Brain pericyte (primary cell): ENCODE measurements around the gene HSD17B3.
A peak's percentile ranks its signal among the peaks of the same experiment; 100 is the strongest.
"Not testable (repeated sequence)": the region's sequence is repeated elsewhere in the genome, so short reads cannot be mapped to it uniquely, and the experiment has no call there.

Experiments
- DNase-seq: peaks from one replicate; pipeline ENCODE4 v3.0.0-alpha.2; 2012; ENCODE audit warnings: low read depth, low spot score

Gene HSD17B3

DNA sequence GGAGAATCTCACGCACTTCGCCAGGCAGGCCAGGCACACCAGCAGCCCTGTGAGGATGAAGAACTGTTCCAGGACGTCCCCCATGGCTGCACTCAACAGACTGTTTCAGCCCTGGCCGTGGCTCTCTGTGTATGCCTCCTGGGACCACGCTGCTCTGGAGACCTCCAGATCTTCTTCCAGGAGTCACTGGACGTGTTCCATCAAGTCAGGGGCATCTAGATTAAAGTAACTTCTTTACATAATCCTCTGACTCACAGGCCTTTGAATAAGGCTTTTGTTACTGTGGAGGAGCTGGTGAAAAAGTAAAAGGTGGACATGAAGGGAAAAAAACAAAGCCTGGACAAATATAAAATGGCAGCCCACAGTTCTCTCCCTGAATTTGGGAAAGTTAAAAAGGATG, at the start of gene HSD17B3:
Gene HSD17B3 (minus strand): TSS at position 156 of the 400 bp plus-strand sequence. CDS start 72 bp downstream, at position 84.
- no peak for DNase-seq

DNA sequence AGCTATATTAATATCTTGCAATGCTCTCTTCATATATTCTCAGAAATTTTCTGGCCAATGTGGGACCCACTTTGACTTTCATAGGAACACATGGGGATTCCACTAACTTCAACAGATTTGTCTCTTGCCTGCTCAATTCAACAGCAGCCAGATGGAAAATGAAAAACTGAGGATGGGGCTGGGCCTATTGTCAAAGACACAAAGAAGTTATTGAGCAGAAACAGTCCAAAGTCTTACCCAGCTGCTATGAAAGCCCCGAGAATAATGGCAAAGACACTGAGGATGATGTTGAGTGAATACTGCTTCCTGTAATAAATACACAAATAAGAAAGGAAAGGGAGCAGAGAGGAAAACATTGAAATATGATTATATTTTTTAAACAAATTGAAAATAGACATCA, 48.9 kb upstream of the HSD17B3 start:
- no peak for DNase-seq

DNA sequence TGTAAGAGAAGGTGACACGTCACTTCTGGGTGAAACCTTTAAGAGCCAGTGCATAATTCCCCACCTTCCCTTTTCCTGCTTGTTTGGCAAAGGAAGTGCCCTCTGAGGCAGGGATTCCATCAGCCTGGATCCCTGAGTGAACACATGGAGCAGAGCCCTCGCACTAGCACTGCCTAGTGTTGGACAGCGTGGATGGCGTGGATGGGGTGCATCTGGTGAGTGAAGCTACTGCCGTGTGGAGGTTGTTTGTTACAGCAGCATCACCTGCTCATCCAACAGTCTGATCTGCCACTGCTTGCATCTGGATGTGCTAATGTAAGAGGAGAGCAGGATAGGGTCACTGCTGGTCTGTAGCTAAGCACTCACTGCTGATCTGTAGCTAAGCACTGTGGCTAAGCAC, 46.3 kb upstream of the HSD17B3 start:
- no peak for DNase-seq

DNA sequence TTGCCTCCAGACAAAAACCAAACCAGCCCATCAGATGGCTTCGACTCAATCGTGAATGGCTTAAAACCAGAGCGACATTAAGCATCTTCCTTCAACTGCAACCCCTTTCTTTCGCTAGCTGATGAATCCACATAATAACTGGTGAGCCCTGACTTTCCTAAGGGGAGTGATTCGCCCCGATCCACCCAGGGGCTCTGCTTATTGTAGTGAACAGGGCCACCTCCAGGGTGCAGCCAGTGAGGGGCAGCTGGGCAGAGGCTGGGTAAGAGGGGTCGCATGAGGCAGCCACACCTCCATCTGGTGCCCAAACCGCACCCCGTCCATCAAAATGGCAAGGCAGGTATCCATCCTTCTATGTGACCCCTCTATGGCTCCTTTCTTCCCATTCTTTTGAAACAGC, 43.6 kb upstream of the HSD17B3 start:
- no peak for DNase-seq

DNA sequence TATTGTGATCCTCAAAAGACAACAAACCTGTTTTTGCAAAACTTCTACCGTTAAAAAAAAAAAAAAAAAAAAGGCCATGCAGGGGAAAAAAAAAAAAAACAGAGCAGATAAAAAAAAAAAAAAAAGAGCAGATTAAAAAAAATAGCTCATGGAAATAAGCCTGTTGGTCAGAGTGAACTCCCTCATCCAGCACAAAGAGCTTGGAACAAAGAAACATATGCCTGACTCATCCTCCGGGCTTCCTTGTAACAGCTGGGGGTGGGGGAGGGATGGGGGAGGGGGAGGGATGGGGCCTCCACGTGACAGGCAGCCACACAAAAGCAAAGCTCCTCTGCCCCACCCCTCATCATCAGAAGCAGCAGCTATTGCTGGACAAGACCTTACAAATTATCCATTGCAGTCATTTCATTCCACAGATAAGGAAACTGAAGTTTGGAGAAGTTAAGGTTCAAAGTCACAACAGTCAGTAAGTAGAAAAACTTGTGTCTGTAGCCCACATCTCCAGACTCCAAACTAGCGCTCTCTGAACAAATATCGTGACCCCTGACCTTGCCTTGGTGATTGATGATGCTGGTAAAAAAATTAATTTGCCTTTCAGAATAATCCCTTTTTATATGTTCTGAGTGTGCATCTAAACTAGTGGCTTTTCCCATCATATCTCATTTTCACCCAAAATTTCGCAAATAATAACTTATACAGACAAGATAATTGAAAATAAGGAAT, 42.6 kb upstream of the HSD17B3 start:
- peak; percentile 11 for DNase-seq

DNA sequence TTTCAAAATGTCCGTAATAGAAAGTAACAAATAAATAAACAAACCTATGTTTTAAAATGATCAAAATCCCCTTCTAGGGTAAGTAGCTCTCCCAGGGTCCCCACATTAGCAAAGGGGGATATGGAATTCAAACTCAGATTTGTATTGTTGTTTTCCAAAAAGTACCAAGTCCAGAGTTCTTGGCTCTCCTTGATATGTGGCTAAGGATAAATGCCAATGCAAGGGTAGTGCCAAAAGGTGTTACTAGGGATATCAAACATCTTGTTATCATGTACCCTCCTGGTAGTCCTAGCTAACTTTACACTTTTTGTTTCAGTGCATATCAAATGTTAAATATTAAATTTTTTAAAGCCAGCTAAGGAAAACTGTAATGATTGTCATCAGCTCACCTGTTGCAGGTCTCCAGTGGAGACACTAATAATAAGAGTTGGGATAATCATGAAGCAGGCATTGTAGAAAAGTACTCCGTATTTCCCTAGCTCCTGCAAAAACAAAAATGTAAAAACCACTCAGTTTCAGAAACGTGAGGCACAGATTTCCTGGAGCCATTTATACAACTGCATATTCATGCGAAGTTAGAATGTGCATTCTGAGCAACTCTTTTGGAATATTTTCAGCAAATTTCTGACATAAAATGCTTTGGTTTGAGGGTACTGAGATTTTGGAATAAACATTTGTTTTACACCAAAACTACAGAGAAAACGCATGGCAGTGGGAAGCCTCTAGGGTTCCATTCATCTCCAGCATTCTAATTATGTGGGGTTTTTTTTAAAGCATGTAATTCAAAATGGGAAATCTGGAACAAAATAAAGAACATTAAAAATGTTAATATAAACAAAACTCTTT, 41.8 kb upstream of the HSD17B3 start:
- DNase-seq, result no peak

DNA sequence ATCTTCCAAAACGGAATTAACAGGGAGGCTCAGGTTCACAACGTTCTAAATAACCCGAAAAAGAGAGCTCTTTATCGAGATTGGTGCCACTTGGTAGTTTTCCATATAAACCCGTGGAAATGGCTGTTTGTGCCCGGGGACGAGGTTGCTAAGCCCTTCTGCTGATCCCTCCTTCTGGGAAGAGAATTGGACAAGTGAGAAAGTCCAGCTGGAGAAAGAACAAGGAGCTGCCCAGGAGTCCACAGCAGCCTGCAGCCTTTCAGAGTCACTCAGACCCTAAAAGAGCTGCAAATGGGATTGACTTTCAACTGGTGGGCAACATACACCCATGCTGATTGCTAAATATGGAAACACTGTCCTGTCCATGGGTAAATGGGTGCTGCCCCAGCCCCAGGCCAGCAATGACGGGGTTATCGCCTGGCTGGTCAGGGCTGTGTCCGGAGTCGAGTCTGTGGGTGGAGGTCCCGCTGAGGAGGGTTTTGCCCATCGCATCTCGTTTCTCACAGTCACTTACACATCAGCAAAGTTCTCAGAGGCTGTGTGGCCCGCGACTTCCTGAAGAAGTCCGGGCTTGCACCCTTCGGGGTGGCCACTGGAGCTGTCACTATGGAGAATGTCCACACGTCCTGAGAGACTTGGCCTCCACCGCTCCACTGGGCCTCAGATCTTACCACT, 40.7 kb upstream of the HSD17B3 start:
- DNase-seq, result no peak

DNA sequence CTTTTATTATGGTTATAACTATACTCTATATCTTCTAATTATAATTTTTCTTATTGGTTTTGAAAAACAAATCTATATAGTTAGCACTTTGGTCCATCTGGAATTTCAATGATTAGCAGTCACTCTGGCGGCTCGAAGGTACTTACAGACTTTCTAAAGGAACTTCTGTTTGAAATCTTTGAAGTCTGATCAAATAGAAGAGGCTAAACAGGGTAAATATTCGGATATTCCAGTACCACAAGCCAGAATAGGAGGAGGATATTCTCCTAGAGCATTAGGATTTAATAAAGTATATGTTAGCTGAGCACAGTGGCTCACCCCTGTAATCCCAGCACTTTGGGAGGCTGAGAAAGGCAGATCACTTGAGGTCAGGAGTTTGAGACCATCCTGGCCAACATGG, 38.7 kb upstream of the HSD17B3 start:
- no peak for DNase-seq

DNA sequence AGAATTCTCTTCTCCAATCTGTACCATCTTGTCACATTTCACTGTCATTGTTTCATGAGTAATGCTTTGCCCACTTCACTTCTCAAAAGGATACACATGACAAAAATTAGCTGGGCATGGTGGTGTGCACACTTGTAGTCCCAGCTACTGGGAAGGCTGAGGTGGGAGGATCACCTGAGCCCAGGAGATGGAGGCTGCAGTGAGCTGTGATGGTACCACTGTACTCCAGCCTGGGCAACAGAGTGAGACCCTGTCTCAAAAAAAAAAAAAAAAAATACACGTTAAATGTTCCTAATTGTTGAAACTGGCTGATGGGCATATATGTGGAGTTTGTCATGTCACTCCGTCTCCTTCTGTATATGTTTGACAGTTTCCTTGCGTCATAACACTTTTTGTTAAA, 36.3 kb upstream of the HSD17B3 start:
- DNase-seq, result no peak

DNA sequence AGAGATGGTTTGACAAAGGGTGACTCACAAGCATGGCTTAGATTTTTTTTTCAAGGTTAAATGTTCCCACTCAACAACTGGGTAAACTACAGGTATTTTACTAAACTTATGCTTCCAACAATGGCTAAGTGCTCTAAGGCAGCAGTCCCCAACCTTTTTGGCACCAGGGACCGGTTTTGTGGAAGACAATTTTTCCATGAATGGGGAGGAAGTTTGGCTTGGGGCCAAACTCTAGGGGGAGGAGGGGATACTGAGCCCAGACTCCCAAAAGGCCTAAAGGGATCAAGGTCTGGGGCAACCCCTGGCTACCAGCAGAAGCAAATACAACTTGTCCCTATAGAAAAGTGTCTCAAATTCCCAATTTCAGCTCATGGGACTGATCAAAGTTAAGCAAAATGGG, 32.0 kb upstream of the HSD17B3 start:
- no peak for DNase-seq

DNA sequence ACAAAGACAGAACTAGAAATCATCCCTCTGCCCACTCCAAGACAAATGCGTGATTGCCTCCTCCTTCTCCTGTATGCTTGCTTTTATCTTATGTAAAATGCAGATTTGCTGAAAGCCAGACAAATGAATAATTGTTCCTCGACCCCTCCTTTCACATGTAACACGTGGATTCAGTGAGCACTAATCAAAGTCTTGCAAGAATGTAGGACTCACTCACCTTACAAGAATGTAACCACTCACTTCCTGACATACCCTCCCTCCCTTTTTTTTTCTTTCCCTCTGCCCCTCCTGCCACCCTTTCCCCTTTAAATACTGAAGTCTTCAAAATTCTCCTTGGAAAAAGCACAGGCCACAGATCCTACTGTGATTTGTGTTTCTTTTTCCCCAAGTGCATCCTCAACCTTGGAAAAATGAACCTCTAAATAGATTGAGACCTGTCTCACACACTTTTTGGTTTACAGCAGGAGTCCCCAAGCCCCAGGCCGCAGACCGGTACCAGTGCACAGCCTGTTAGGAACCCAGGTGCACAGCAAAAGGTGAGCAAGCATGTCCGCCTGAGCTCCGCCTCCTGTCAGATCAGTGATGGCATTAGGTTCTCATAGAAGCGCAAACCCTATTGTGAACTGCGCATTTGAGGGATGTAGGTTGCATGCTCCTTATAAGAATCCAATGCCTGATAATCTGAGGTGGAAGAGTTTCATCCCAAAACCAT, 29.4 kb upstream of the HSD17B3 start:
- DNase-seq, result no peak

DNA sequence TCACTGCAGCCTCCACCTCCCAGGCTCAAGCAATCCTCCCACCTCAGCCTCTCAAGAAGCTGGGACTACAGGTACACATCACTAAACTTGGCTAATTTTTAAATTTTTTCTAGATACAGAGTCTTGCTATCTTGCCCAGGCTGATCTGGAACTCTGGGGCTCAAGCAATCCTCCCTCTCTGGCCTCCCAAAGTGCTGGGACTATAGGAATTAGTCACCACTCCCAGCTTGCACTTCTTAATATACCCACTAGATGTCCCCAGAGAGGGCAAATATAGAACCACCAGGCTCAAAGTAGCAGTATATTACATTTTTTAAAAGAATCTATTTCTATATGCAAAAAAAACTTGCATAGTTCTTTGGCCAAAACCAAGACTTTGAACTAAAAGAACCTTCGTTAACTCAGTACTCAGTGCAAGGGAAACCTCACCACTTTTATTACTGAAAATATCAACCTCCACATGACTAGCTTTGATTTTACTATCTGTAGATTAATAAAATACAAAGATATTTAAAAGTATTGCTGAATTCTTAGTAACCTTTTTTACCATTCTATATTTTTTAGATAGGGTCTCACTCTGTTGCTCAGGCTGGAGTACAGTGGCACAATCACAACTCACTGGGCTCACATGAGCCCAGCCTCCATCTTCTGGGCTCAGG, 25.8 kb upstream of the HSD17B3 start:
- no peak for DNase-seq

DNA sequence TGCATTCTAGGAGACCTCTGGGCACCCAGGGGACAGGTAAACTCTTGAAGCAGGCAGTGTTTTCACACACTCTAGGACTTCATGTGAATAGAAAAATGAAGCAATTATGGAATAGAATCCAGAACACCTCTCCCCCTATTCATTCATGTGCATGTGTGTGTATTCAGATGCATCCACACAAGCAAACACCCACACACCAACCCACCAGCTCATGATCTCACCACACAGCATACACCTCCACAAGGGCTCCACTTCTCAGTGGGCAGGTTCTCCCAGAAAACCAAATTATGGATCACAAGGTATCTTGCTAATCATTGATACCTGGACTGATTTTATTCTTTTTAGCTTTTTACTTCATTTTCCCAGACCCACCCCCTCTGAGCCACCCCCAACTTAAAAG, 21.2 kb upstream of the HSD17B3 start:
- no peak for DNase-seq

DNA sequence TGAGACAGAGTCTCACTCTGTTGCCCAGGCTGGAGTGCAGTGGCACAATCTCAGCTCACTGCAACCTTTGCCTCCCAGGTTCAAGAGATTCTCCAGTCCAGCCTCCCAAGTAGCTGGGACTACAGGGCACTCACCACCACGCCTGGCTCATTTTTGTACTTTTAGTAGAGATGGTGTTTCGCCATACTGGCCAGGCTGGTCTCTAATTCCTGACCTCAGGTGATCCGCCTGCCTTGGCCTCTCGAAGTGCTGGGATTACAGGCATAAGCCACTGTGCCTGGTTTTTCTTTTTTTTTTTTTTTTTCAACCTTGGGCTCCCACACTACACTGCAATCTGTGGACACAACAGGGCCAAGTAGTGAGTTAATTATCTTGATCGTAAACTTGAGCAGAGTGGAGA, 20.8 kb upstream of the HSD17B3 start:
- not testable (repeated sequence) for DNase-seq

DNA sequence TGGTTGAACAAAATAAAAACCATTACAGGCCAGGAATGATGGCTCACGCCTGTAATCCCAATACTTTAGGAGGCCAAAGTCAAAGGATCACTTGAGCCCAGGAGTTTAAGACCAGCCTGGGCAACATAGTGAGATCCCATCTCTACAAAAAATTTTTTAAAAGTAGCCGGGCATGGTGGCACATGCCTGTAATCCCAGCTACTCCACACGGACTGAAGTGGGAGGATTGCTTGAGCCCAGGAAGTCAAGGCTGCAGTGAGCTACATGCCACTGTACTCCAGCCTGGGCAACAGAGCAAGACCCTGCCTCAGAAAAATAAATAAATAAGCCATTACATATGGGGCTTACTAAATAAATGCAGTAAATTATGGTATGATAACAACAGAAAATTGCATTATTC, 20.2 kb upstream of the HSD17B3 start:
- not testable (repeated sequence) for DNase-seq

DNA sequence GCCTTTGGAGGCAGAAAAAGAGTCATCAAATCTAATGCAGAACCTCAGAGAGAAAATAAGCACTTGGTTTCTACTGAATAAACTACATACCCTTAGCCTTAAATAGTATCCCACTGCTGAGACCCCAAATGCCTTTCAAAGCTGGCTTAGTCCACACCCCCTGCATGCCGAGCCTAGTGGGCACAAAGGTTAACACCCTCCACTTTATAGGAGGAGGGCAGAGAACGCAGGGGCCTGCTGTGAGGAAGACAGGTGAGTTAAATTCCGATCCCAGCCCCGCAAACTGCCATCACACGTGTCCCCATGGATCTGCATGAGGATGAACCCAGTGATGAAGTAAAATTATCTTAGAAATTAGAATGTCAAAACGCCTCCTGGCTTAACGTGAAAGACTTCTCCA, 19.5 kb upstream of the HSD17B3 start:
- DNase-seq, result no peak

DNA sequence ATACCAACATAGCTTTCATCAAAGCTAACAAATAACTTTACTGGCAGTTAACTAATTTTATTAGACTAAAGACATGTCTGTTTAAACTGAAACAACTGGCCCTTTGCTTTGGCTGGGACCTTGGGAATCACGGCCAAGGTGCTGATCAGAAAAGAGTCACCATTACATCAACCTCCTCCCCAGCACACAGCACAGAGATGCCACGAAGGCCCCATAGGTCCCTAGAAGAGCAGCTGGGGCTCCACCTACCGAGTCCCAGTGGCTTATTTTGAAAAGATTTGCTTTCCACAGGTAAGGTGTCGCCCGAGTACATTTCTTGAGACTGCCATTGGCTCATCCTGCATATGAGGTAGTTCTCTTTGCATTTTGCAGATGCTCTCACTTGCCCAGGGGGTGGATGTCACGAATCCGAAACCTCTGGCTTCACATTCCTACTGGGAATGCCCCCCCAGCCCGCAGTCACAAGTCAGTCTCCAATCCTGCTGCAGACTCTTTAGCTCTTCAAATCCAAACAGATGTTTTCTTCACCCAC, 18.8 kb upstream of the HSD17B3 start:
- DNase-seq, result no peak

DNA sequence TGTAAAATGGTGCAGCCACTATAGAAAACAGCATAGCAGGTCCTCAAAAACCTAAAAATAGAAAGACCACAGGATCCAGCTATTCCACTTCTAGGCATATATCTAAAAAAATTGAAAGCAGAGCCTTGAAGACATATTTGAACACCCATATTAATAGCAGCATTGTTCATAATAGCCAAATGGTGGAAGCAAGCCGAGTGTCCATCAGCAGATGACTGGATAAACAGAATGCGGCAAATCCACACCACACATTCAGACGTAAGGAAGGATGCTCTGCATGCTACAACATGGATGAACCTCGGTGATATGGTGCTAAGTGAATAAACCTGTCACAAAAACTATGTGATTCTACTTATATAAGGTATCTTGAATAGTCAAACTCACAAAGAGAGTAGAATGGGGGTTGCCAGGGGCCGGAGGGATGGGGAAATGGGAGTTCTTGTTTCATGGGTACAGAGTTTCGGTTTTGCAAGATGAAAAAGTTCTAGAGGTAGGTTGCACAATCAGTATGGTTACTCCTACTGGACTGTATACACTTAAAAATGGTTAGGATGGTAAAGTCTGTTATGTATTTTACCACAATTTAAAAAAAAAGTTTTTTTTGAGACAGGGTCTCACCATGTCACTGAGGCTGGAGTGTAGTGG, 17.1 kb upstream of the HSD17B3 start:
- no peak for DNase-seq

DNA sequence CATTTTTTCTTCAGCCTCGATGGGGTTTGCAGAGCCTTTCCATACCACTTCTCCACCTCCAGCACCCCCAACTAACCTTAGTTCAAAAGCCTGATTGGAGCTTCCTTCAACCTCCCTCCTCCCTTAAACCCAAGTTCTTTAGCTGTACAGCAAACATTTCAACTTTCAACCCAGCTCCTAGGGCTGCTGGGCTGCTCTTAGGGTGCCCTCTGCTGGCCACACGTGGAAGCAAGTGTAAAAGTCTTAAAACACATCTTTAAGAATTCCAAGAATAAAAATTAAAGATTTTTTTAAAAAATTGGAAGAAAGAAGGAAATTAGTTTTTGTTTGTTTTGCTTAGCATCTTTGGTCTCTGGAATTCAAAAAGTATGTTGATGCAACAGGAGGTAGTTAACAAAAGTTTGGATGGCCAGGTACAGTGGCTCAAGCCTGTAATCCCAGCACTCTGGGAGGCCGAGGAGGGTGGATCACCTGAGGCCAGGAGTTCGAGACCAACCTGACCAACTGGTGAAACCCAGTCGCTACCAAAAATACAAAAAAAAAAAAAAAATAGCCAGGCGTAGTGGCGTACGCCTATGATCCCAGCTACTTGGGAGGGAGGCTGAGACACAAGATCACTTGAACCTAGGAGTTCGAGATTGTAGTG, 15.5 kb upstream of the HSD17B3 start:
- peak; percentile 16 for DNase-seq

DNA sequence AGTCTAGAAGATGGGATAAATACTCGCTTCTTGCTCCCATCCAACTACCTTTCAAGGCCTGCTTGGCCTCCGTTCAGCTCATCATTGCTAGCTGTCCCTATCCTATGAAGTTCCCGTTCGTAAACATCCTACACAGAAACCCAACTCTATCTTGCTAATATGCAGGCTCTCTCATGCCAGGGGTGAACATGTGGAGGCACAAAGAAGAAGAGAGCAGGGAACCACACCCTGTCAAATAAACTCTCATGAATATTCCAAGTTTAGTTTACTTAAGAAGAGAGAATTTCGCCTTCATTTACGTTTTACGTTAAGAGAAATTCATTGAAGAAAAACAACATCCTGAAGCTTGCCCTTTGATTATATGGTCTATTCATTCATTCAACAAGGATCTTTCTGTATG, 7.9 kb upstream of the HSD17B3 start:
- DNase-seq, result no peak
